Stimulated activated CD4-positive, alpha-beta T cell treated with anti-CD3 and anti-CD28 coated beads, Interleukin-15, amount 100 ng/mL, for 24 hours (primary cell): ENCODE measurements around the gene FUZ.

ENCODE experiments used
- DNase-seq: peaks from one replicate; pipeline ENCODE4 v3.0.0-alpha.2; 2020

The FUZ gene

GRCh38 chr19:49775742-49776370 lies 37.2 kb downstream of the FUZ start:
- DNase-seq = no peak

- no peak for DNase-seq
Measured at GRCh38 chr19:49774969-49775368, 38.1 kb downstream of the FUZ start.

- no peak for DNase-seq
Measured at GRCh38 chr19:49773663-49774350, 39.3 kb downstream of the FUZ start.

- no peak for DNase-seq
Measured at GRCh38 chr19:49772850-49773432, 40.2 kb downstream of the FUZ start.

GRCh38 chr19:49771674-49772139 lies 41.4 kb downstream of the FUZ start:
- DNase-seq = no peak

GRCh38 chr19:49770529-49770928 lies 42.6 kb downstream of the FUZ start:
- DNase-seq = no peak

GRCh38 chr19:49767967-49768581 lies 45.0 kb downstream of the FUZ start:
- no peak for DNase-seq

GRCh38 chr19:49767381-49767780 lies 45.7 kb downstream of the FUZ start:
- no peak for DNase-seq

- DNase-seq = no peak
Measured at GRCh38 chr19:49766930-49767299, 46.2 kb downstream of the FUZ start, which contains the start of gene AP2A1. AP2A1 (plus strand) TSS chr19:49767001; CDS start chr19:49767134, 133 bp downstream.

- DNase-seq = peak; percentile 99
Measured at GRCh38 chr19:49766007-49766929, 46.8 kb downstream of the FUZ start.

GRCh38 chr19:49764341-49764740 lies 48.8 kb downstream of the FUZ start:
- DNase-seq = no peak

- no peak for DNase-seq
Measured at GRCh38 chr19:49763230-49763629, 49.9 kb downstream of the FUZ start, which contains the start of gene TSKS. TSKS (minus strand) TSS chr19:49763306; CDS start chr19:49763247, 59 bp downstream.

GRCh38 chr19:49761625-49762311 lies 51.3 kb downstream of the FUZ start:
- peak; percentile 11 for DNase-seq

- no peak for DNase-seq
Measured at GRCh38 chr19:49761249-49761624, 51.9 kb downstream of the FUZ start.

GRCh38 chr19:49758292-49758691 lies 54.8 kb downstream of the FUZ start:
- no peak for DNase-seq
